Fibroblast of lung (primary cell): ENCODE results near the gene HSD3B7. TPM values are rescaled to one million over a fixed set of nuclear protein-coding genes. Genes with fewer than 3 reads are reported as not detected.
"Not testable (repeated sequence)": the region's sequence is repeated elsewhere in the genome, so short reads cannot be mapped to it uniquely, and the experiment has no call there.

Experiments
- DNase-seq, 2 donors: peaks; one replicate each; pipeline versions ENCODE4 v3.0.0 to v3.0.0-alpha.2; 2010; ENCODE audit warnings: low read depth in 2 of 2
- H2AFZ ChIP-seq: 2 replicates; pipeline ENCODE4 v1.5.1; 2012; ENCODE audit warnings: low read length, control low read depth, inconsistent platforms
- H3K27ac ChIP-seq: 2 replicates; pipeline ENCODE4 v1.5.1; 2011; ENCODE audit warnings: low read length, control low read depth; ENCODE audit not compliant: insufficient read depth
- H3K27me3 ChIP-seq: 2 replicates; pipeline ENCODE4 v1.5.1; 2011; ENCODE audit warnings: mild to moderate bottlenecking, low read length; ENCODE audit not compliant: control insufficient read depth, insufficient read depth
- H3K36me3 ChIP-seq: 2 replicates; pipeline ENCODE4 v1.5.1; 2011; ENCODE audit warnings: low read length; ENCODE audit not compliant: control insufficient read depth, insufficient read depth
- H3K4me1 ChIP-seq: 2 replicates; pipeline ENCODE4 v1.5.1; 2011; ENCODE audit warnings: low read length; ENCODE audit not compliant: control insufficient read depth, insufficient read depth; ENCODE audit errors: extremely low read depth
- H3K4me2 ChIP-seq: 2 replicates; pipeline ENCODE4 v1.5.1; 2011; ENCODE audit warnings: low read length, control low read depth; ENCODE audit not compliant: insufficient read depth; ENCODE audit errors: extremely low read depth
- H3K4me3 ChIP-seq, 4 experiments: fragments of 200-600 bp in 1 of 4; sonication (generic) in 1 of 4; replicated peaks in 1 of 4; 2 replicates each; pipeline ENCODE4 v1.5.1; 2011 to 2016; ENCODE audit warnings: low read length in 4 of 4, low read depth in 3 of 4, mild to moderate bottlenecking in 3 of 4, control low read depth in 2 of 4, inconsistent platforms in 1 of 4, mixed read lengths in 1 of 4; ENCODE audit not compliant: insufficient read depth in 1 of 4; ENCODE audit errors: control extremely low read depth in 1 of 4
- H3K79me2 ChIP-seq: 2 replicates; pipeline ENCODE4 v1.5.1; 2012; ENCODE audit warnings: mild to moderate bottlenecking, low read length, inconsistent platforms; ENCODE audit not compliant: control insufficient read depth, insufficient read depth
- H3K9ac ChIP-seq: 2 replicates; pipeline ENCODE4 v1.5.1; 2011; ENCODE audit warnings: mild to moderate bottlenecking, low read length, control low read depth; ENCODE audit not compliant: insufficient read depth
- H3K9me3 ChIP-seq: 2 replicates; pipeline ENCODE4 v1.5.1; 2012; ENCODE audit warnings: low read depth, low read length; ENCODE audit not compliant: control insufficient read depth, insufficient read depth
- H4K20me1 ChIP-seq: 2 replicates; pipeline ENCODE4 v1.5.1; 2011; ENCODE audit warnings: low read length; ENCODE audit not compliant: control insufficient read depth, insufficient read depth; ENCODE audit errors: extremely low read depth
- EZH2 ChIP-seq: IDR thresholded peaks from 2 replicates; pipeline ENCODE4 v1.5.1; 2012; ENCODE audit warnings: low read length, control low read depth, mild to moderate bottlenecking; ENCODE audit errors: missing control alignments
- polyA plus RNA-seq, 2 donors: library from polyadenylated mRNA; depleted of rRNA in 1 of 2; stranded (reverse) in 1 of 2; unstranded in 1 of 2; fragments of >200 nt; gene quantifications; 2 replicates each; pipeline ENCODE4 v1.2.1, GENCODE V29; 2011 to 2012; ENCODE audit warnings: missing spikeins in 1 of 2
- total RNA-seq: library from RNA; depleted of rRNA; stranded (reverse); fragments of >200 nt; gene quantifications from 2 replicates; pipeline ENCODE4 v1.2.1, GENCODE V29; 2014
- TF ChIP-seq, protein P1 (sequence below), 2 donors: IDR thresholded peaks in 1 of 2; conservative IDR thresholded peaks in 1 of 2; 1 replicate in 1 of 2; 2 replicates in 1 of 2; pipeline ENCODE4 v1.5.1; 2011 to 2012; ENCODE audit warnings: low read length in 2 of 2, control low read depth in 1 of 2, inconsistent platforms in 1 of 2, low read depth in 1 of 2, mild to moderate bottlenecking in 1 of 2

Gene HSD3B7
- total and polyA plus RNA-seq, 2 donors (not counting 1 experiment from before 2014, with no cell fraction given) = 13.2 to 47.9 TPM

DNA sequence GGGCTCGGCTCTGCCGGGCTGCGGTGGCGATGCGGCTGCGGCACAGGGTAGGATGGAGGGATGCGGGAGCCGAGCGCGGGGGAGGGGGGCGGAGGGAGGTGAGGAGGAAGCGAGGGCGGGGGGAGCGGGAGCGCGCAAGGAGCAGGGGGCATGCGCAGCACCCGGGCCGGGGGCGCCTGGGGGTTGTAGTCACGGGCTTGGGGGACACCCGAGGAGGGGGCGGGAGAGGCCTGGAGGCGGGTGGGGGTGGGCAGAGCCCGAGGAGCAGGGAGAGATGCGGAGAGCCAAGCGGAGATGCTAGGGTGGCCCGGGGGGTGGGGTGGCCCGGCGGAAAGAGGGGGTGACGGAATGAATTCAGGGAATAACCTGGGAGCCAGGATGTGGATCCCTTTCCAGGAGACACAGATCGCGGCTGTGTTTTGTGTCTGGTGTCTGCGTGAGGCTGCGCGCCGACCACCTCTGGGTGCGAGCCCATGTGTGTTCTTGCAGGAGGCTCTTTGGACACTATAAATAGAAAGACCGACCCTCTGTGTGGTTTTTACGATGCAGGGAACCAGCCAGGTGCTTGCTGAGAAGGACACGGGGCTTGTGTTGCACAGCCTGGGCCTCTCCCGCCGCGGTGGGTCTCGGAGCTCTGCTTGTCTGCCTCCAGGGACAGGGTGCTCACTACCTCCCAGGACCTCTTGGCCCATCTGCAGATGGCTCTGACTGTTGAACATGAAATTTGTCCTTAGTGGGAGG, 25.7 kb downstream of the HSD3B7 start, which contains the start of gene STX1B:
TSS of gene STX1B (minus strand) at position 54 of the 741 bp plus-strand sequence. CDS start 242 bp downstream, outside the sequence.
- TF ChIP-seq, protein P1, sequence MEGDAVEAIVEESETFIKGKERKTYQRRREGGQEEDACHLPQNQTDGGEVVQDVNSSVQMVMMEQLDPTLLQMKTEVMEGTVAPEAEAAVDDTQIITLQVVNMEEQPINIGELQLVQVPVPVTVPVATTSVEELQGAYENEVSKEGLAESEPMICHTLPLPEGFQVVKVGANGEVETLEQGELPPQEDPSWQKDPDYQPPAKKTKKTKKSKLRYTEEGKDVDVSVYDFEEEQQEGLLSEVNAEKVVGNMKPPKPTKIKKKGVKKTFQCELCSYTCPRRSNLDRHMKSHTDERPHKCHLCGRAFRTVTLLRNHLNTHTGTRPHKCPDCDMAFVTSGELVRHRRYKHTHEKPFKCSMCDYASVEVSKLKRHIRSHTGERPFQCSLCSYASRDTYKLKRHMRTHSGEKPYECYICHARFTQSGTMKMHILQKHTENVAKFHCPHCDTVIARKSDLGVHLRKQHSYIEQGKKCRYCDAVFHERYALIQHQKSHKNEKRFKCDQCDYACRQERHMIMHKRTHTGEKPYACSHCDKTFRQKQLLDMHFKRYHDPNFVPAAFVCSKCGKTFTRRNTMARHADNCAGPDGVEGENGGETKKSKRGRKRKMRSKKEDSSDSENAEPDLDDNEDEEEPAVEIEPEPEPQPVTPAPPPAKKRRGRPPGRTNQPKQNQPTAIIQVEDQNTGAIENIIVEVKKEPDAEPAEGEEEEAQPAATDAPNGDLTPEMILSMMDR (conservative IDR thresholded peaks at IDR 0.05 in 1 of 2, IDR thresholded peaks at IDR 0.05 in 1 of 2; ENCODE audit: low read depth in 1 of 2, low read length in 2 of 2) = no peak
- no peak for TF ChIP-seq EZH2
- Histone ChIP-seq H3K79me2 (no peaks in the 10 kb centered on the region), H3K27me3 (peaks cover 7% of the 10 kb centered on the region), H3K4me1 (peaks cover 8% of the 10 kb centered on the region), H4K20me1 (no peaks in the 10 kb centered on the region), H3K27ac (no peak within 1 kb of the TSS), H2AFZ (peak within 1 kb of the TSS; percentile 68), H3K4me2 (peak within 1 kb of the TSS; percentile 82), H3K36me3 (no peaks in the 10 kb centered on the region), H3K9ac (no peak within 1 kb of the TSS), H3K4me3 (peak within 1 kb of the TSS; percentile 33 to 65 (median 50)), H3K9me3 (no peaks in the 10 kb centered on the region)
- DNase-seq = peak; percentile 41 to 47

DNA sequence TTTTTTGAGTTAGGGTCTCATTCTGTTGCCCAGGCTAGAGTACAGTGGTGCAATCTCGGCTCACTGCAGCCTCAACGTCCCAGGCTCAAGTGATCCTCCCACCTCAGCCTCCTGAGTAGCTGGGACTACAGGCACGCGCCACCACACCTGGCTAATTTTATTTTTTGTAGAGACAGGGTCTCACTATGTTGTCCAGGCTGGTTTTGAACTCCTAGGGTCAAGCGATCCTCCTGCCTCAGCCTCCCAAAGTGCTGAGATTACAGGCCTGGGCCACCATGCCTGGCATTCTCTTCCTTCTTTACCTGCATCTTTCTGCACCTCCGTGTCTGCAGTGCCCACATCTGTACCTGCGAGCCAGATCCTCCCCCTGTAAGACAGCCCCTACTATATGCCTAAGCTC, 26.8 kb downstream of the HSD3B7 start:
- not testable (repeated sequence) for DNase-seq, H3K9me3 ChIP-seq, H3K4me1 ChIP-seq, H3K79me2 ChIP-seq, H2AFZ ChIP-seq, H3K9ac ChIP-seq, H3K27ac ChIP-seq, H3K36me3 ChIP-seq, H3K4me2 ChIP-seq, H3K4me3 ChIP-seq, H3K27me3 ChIP-seq, H4K20me1 ChIP-seq

DNA sequence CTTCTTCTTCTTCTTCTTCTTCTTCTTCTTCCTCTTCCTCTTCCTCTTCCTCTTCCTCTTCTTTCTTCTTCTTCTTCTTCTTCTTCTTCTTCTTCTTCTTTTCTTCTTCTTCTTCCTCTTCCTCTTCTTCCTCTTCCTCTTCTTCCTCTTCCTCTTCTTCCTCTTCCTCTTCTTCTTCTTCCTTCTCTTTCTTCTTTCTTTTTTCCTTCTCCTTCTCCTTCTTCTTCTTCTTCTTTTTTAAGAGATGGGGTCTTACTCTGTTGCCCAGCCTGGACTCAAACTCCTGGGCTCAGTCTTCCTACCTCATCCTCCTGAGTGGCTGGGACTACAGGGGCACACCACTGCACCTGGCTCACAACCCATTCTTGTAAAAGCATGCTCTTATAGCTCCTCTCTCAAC, 28.3 kb downstream of the HSD3B7 start:
- not testable (repeated sequence) for H2AFZ ChIP-seq, H3K4me1 ChIP-seq, H3K27me3 ChIP-seq, H3K27ac ChIP-seq, DNase-seq, H3K4me3 ChIP-seq, H3K4me2 ChIP-seq, H3K36me3 ChIP-seq, H3K79me2 ChIP-seq, H4K20me1 ChIP-seq, H3K9me3 ChIP-seq, H3K9ac ChIP-seq

DNA sequence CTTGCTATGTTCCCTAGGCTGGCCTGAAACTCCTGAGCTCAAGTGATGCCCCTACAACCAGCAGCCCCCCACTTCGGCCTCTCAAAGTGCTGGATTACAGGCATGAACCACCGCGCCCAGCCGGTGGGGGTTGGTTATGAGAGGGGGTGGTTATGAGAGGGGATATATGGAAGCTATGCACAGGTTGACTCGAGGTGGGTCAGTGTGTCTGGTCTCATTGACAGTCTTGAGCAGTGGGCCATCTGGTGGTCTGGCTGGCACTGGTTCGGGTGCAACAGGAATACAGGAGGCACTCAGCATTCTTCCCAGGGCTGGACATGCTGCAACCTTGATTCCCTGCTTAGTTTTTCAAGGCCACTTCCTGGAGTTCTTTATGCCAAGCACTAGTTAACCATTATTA, 31.0 kb downstream of the HSD3B7 start:
- no peak for DNase-seq
- Histone ChIP-seq H2AFZ (no peak overlapping the region), H4K20me1 (no peaks in the 10 kb centered on the region), H3K4me2 (no peak overlapping the region), H3K36me3 (no peaks in the 10 kb centered on the region), H3K79me2 (no peaks in the 10 kb centered on the region), H3K27me3 (peaks cover 7% of the 10 kb centered on the region), H3K4me3 (no peak overlapping the region), H3K9ac (no peak overlapping the region), H3K4me1 (no peaks in the 10 kb centered on the region), H3K27ac (no peak overlapping the region), H3K9me3 (no peaks in the 10 kb centered on the region)
- TF ChIP-seq EZH2 = no peak
- TF ChIP-seq, protein P1 (conservative IDR thresholded peaks at IDR 0.05 in 1 of 2, IDR thresholded peaks at IDR 0.05 in 1 of 2; ENCODE audit: low read depth in 1 of 2, low read length in 2 of 2) = no peak

DNA sequence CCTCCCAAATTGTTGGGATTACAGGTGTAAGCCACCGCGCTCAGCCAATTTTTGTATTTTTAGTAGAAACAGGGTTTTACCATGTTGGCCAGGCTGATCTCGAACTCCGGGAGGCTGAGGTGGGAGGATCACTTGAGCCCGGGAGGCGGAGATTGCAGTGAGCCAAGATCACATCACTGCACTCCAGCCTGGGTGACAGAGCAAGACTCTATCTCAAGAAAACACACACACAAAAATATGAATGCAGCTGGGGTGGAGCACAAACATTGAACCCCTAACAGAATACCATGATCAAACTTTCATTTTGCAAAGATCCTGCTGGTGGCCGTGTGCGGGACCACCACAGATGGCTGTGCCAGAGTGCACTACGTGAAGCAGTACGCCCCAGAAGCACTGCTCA, 32.7 kb downstream of the HSD3B7 start:
- H3K27me3 ChIP-seq, DNase-seq, H3K4me1 ChIP-seq, H4K20me1 ChIP-seq, H3K79me2 ChIP-seq, H3K4me2 ChIP-seq, H3K9ac ChIP-seq, H3K4me3 ChIP-seq, H2AFZ ChIP-seq, H3K36me3 ChIP-seq, H3K27ac ChIP-seq, H3K9me3 ChIP-seq: not testable (repeated sequence)
